ENCODE data around the gene UBE2U. TPM values are rescaled to one million over a fixed set of nuclear protein-coding genes. Genes with fewer than 3 reads are reported as not detected.
"Not testable (repeated sequence)": the region's sequence is repeated elsewhere in the genome, so short reads cannot be mapped to it uniquely, and the experiment has no call there.

The UBE2U gene
- polyA plus RNA-seq, 1 donor from 2014 or later, result not detected

DNA sequence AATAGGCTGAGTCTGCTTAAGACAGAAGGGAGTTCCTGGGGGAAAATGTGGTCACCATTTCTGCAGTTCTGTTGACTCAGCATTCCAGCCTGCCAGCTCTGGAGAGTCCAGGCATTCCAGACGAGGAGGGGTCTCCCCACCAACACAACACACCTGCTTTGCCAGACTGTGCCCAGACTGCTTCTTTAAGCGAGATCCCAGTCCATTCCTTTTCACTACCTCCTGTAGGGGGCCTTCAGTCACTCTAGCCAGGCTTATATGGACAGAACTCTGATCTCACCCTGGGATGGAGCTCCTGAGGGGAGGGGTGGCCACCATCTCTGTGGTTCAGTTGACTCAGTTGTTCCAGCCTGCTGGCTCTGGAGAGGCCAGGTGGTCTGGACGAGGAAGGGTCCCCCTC lies 48.5 kb downstream of the UBE2U start:
- Histone ChIP-seq H3F3A (ENCODE audit: insufficient read depth, low read length, poor library complexity, severe bottlenecking) (no peaks in the 10 kb centered on the region), H3K79me2 (replicated peaks; ENCODE audit: insufficient read depth, low read length) (no peaks in the 10 kb centered on the region), H3K9me2 (ENCODE audit: insufficient read depth, low read length) (no peaks in the 10 kb centered on the region), H2AFZ (ENCODE audit: low read depth, low read length) (no peak overlapping the region), H3K27me3 (ENCODE audit: insufficient read depth, low read depth, low read length) (no peaks in the 10 kb centered on the region), H3K4me3 (ENCODE audit: low read length) (no peak overlapping the region), H3K9ac (ENCODE audit: low read length) (no peak overlapping the region), H3K9me3 (ENCODE audit: low read length) (no peaks in the 10 kb centered on the region), H3K4me2 (ENCODE audit: low read length) (no peak overlapping the region), H3K27ac (ENCODE audit: low read length) (no peak overlapping the region), H3K36me3 (ENCODE audit: insufficient read depth, low read length) (no peaks in the 10 kb centered on the region), H4K20me1 (ENCODE audit: insufficient read depth) (no peaks in the 10 kb centered on the region)
- TF ChIP-seq EZH2 (IDR thresholded peaks at IDR 0.05; ENCODE audit: borderline replicate concordance, insufficient read depth, low read length, poor library complexity, severe bottlenecking) (no peak), RAD21 (conservative IDR thresholded peaks at IDR 0.05) (no peak), SMC3 (conservative IDR thresholded peaks at IDR 0.05; ENCODE audit: poor library complexity) (no peak), MXI1 (conservative IDR thresholded peaks at IDR 0.05; ENCODE audit: poor library complexity, severe bottlenecking) (no peak), EP300 (conservative IDR thresholded peaks at IDR 0.05; ENCODE audit: poor library complexity, severe bottlenecking) (no peak), TAF1 (IDR thresholded peaks at IDR 0.05; ENCODE audit: low read depth) (no peak), POLR2AphosphoS5 (IDR thresholded peaks at IDR 0.05) (no peak)
- TF ChIP-seq, protein P1, sequence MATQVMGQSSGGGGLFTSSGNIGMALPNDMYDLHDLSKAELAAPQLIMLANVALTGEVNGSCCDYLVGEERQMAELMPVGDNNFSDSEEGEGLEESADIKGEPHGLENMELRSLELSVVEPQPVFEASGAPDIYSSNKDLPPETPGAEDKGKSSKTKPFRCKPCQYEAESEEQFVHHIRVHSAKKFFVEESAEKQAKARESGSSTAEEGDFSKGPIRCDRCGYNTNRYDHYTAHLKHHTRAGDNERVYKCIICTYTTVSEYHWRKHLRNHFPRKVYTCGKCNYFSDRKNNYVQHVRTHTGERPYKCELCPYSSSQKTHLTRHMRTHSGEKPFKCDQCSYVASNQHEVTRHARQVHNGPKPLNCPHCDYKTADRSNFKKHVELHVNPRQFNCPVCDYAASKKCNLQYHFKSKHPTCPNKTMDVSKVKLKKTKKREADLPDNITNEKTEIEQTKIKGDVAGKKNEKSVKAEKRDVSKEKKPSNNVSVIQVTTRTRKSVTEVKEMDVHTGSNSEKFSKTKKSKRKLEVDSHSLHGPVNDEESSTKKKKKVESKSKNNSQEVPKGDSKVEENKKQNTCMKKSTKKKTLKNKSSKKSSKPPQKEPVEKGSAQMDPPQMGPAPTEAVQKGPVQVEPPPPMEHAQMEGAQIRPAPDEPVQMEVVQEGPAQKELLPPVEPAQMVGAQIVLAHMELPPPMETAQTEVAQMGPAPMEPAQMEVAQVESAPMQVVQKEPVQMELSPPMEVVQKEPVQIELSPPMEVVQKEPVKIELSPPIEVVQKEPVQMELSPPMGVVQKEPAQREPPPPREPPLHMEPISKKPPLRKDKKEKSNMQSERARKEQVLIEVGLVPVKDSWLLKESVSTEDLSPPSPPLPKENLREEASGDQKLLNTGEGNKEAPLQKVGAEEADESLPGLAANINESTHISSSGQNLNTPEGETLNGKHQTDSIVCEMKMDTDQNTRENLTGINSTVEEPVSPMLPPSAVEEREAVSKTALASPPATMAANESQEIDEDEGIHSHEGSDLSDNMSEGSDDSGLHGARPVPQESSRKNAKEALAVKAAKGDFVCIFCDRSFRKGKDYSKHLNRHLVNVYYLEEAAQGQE (IDR thresholded peaks at IDR 0.05; ENCODE audit: borderline replicate concordance), result no peak
- TF ChIP-seq, protein P2, sequence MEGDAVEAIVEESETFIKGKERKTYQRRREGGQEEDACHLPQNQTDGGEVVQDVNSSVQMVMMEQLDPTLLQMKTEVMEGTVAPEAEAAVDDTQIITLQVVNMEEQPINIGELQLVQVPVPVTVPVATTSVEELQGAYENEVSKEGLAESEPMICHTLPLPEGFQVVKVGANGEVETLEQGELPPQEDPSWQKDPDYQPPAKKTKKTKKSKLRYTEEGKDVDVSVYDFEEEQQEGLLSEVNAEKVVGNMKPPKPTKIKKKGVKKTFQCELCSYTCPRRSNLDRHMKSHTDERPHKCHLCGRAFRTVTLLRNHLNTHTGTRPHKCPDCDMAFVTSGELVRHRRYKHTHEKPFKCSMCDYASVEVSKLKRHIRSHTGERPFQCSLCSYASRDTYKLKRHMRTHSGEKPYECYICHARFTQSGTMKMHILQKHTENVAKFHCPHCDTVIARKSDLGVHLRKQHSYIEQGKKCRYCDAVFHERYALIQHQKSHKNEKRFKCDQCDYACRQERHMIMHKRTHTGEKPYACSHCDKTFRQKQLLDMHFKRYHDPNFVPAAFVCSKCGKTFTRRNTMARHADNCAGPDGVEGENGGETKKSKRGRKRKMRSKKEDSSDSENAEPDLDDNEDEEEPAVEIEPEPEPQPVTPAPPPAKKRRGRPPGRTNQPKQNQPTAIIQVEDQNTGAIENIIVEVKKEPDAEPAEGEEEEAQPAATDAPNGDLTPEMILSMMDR (IDR thresholded peaks at IDR 0.05; ENCODE audit: poor library complexity, severe bottlenecking), result no peak

DNA sequence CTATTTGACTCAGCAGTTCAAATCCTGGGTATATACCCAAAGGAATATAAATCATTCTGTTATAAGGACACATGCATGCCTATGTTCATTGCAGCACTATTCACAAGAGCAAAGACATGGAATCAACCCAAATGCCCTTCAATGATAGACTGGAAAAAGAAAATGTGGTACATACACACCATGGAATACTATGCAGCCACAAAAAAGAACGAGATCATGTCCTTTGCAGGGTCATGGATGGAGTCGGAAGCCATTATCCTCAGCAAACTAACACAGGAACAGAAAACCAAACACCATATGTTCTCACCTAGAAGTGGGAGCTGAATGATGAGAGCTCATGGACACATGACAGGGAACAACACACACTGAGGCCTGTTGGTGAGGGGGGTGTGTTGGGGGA lies 53.8 kb downstream of the UBE2U start:
- not testable (repeated sequence) for H3K36me3 ChIP-seq (ENCODE audit: insufficient read depth, low read length); H3K27ac ChIP-seq (ENCODE audit: low read length); H3K79me2 ChIP-seq (replicated peaks; ENCODE audit: insufficient read depth, low read length); H3K4me3 ChIP-seq (ENCODE audit: low read length); H3K9me2 ChIP-seq (ENCODE audit: insufficient read depth, low read length); H4K20me1 ChIP-seq (ENCODE audit: insufficient read depth); H3K4me2 ChIP-seq (ENCODE audit: low read length); H3K9me3 ChIP-seq (ENCODE audit: low read length); H2AFZ ChIP-seq (ENCODE audit: low read depth, low read length); H3K9ac ChIP-seq (ENCODE audit: low read length); H3F3A ChIP-seq (ENCODE audit: insufficient read depth, low read length, poor library complexity, severe bottlenecking); H3K27me3 ChIP-seq (ENCODE audit: insufficient read depth, low read depth, low read length)

DNA sequence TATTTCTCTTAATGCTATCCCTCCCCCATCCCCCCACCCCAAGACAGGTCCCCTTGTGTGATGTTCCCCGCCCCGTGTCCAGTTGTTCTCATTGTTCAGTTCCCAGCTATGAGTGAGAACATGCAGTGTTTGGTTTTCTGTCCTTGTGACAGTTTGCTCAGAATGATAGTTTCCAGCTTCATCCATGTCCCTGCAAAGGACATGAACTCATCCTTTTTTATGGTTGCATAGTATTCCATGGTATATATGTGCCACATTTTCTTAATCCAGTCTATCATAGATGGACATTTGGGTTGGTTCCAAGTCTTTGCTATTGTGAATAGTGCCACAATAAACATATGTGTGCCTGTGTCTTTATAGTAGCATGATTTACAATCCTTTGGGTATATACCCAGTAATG lies 55.0 kb downstream of the UBE2U start:
- not testable (repeated sequence) for H3K9me3 ChIP-seq (ENCODE audit: low read length); H3K79me2 ChIP-seq (replicated peaks; ENCODE audit: insufficient read depth, low read length); H3K27me3 ChIP-seq (ENCODE audit: insufficient read depth, low read depth, low read length); H3K27ac ChIP-seq (ENCODE audit: low read length); H4K20me1 ChIP-seq (ENCODE audit: insufficient read depth); H2AFZ ChIP-seq (ENCODE audit: low read depth, low read length); H3K9ac ChIP-seq (ENCODE audit: low read length); H3K36me3 ChIP-seq (ENCODE audit: insufficient read depth, low read length); H3K9me2 ChIP-seq (ENCODE audit: insufficient read depth, low read length); H3K4me3 ChIP-seq (ENCODE audit: low read length); H3F3A ChIP-seq (ENCODE audit: insufficient read depth, low read length, poor library complexity, severe bottlenecking); H3K4me2 ChIP-seq (ENCODE audit: low read length)
